Activated CD4-positive, alpha-beta T cell treated with anti-CD3 and anti-CD28 coated beads, Interleukin-2, amount 50 U/mL, for 48 hours (primary cell): ENCODE measurements around the gene ZC3HAV1.

Experiments used
- DNase-seq, 2 experiments: peaks; one replicate each; pipeline ENCODE4 v3.0.0-alpha.2; 2020

The ZC3HAV1 gene

DNA sequence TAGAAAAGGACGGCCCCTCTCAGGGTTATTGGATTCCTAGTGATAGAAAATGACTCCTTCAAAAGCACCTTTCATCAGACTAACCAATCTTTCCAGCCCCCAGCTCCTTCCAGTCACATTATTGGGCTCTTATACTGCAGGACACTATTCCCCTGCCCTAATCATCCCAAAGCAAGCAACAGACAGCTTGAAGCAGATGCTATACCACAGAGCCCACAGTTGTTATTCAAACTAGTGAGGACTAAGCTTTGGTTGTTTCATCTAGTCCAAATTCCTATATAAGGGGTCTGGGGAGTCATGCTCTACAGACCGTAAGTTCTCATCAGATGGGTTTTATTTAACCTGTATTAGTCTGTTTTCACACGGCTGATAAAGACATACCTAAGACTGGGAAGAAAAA lies 98.1 kb downstream of the ZC3HAV1 start:
- DNase-seq, result no peak

DNA sequence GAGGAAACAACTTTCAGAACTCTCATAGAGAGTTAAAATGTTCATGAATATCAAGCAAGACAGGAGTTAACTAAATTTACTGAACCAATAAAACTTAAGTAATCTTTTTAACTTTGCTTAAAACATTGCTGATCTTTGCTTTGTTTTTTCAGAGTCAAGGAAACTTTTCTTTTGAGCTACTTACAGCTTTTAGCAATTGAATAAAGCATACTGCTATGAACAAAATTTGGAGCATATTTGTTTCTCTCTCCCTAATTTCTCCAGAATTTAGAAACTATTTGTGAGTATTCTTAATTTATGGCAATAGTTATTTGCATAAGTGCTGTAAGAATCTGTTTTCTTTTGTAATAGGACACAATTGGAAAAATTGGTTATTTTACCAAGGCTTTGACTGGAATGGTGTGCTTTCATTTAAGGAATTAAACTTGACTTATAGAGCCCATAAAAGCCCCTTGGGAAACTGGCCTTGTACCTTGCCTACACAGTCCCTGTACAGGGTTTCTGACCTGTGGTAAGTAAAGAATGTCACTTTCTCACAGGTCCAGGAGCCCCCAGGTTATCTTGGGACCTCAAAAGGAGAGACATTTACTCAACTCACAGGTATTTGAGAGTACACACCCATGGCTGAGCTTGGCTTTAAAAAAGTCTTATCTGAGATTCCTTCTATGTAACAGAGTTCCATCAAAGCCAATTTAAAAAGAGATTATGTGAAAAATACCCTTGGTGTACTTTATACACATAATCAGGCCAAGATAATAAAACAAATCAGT lies 105.0 kb downstream of the ZC3HAV1 start:
- no peak for DNase-seq

DNA sequence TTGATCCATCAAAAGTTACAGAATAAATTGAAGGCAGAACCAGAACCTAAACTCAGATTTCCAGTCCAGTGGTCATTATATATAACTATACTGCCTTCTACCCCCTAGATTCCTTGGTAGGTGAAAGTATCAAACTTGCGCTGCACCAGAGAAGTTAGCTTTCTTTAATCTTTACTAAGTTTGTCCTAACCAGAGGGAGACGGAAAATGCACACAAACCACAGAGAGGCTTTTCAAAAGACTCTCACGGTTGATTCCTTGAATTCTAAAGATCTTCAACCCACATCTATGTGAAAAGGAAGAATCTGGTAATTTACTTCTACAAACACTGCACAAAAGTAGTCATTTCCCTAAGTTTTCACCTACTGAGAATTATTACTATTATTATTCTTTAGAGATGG lies 110.1 kb downstream of the ZC3HAV1 start:
- no peak for DNase-seq
